Activated CD4-positive, alpha-beta memory T cell treated with anti-CD3 and anti-CD28 coated beads, Interleukin-2, amount 10 ng/mL, durations not matched to agents 7 days and 5 days (primary cell): ENCODE measurements around the gene NCKIPSD. TPM values are rescaled to one million over a fixed set of nuclear protein-coding genes. Genes with fewer than 3 reads are reported as not detected.

Experiments used
- CTCF ChIA-PET: fragments of 350-600 bp; sonication (Branson Sonifier 250); formaldehyde crosslinking; loops from one replicate; lab custom pipeline; 2021; ENCODE audit warnings: antibody characterized with exemption, inconsistent platforms; lab: Charles Lee
- POLR2A ChIA-PET: fragments of 350-600 bp; sonication (Branson Sonifier 250); formaldehyde crosslinking; loops from one replicate; lab custom pipeline; 2021; ENCODE audit warnings: antibody characterized with exemption; lab: Charles Lee
- DNase-seq: peaks from one replicate; pipeline ENCODE4 v3.0.0-alpha.2; 2020
- H3K27ac Mint-ChIP-seq: one replicate; pipeline ENCODE4 v1.8.0; 2021; ENCODE audit warnings: mild to moderate bottlenecking, mixed read lengths
- H3K27me3 Mint-ChIP-seq: one replicate; pipeline ENCODE4 v1.8.0; 2021; ENCODE audit warnings: mixed read lengths
- H3K36me3 Mint-ChIP-seq: one replicate; pipeline ENCODE4 v1.8.0; 2021; ENCODE audit warnings: low read depth, mixed read lengths
- H3K4me1 Mint-ChIP-seq: one replicate; pipeline ENCODE4 v1.8.0; 2021; ENCODE audit warnings: mixed read lengths
- H3K4me3 Mint-ChIP-seq: one replicate; pipeline ENCODE4 v1.8.0; 2021; ENCODE audit warnings: mild to moderate bottlenecking, mixed read lengths
- H3K9me3 Mint-ChIP-seq: one replicate; pipeline ENCODE4 v1.8.0; 2021; ENCODE audit warnings: mixed read lengths
- total RNA-seq, 2 experiments: library from RNA; stranded (reverse); gene quantifications; one replicate each; pipeline ENCODE4 v1.2.3, GENCODE V29; 2021

The NCKIPSD gene
- total RNA-seq, 2 experiments from 2014 or later: 33.4 to 37.2 TPM

GRCh38 chr3:48623851-48624547 lies 61.7 kb downstream of the NCKIPSD start:
- Mint-ChIP-seq H3K27ac (peak overlapping the region; percentile 45), H3K36me3 (peaks cover 37% of the 10 kb centered on the region), H3K4me1 (peaks cover 11% of the 10 kb centered on the region), H3K4me3 (no peak overlapping the region), H3K27me3 (no peaks in the 10 kb centered on the region), H3K9me3 (no peaks in the 10 kb centered on the region)
- no peak for DNase-seq
- ChIA-PET POLR2A (interaction anchor here (0.9 to 2.4 kb wide), 4 partner anchors 9 to 11 kb away, joined by 3 to 13 read pairs (median 4); partner anchors contain the start of gene SLC26A6), CTCF (interaction anchor here (0.5 to 1.2 kb wide), 5 partner anchors 10 to 223 kb away, joined by 3 to 4 read pairs (median 3); partner anchors contain the start of genes SLC26A6 and UQCRC1)

Other genes starting within 250 kb of the NCKIPSD start
- 10 to 100 TPM; 14.9 to 17.5 TPM for gene CCDC51, start 245.8 kb downstream of the NCKIPSD start, total RNA-seq
- 100 to 1,000 TPM; 240 to 241 TPM for gene TMA7, start 245.7 kb downstream of the NCKIPSD start, total RNA-seq
- 10 to 100 TPM; 13.4 to 15.2 TPM for gene ATRIP, start 239.2 kb downstream of the NCKIPSD start, total RNA-seq
- gene SHISA5, start 181.7 kb downstream of the NCKIPSD start, total RNA-seq: 100 to 1,000 TPM; 336 to 337 TPM
- 10 to 100 TPM; 33.3 to 34.4 TPM for gene PFKFB4, start 129.1 kb downstream of the NCKIPSD start, total RNA-seq
- gene UCN2, start 122.1 kb downstream of the NCKIPSD start, total RNA-seq: not detected
- gene COL7A1, start 90.6 kb downstream of the NCKIPSD start, total RNA-seq: 1 to 10 TPM in 1 of 2 experiments, under 1 TPM in 1; 0.40 to 1.4 TPM
- 100 to 1,000 TPM; 167 to 170 TPM for gene UQCRC1, start 76.3 kb downstream of the NCKIPSD start, total RNA-seq
- not detected for gene TMEM89, start 64.1 kb downstream of the NCKIPSD start, total RNA-seq
- 10 to 100 TPM; 55.4 to 56.0 TPM for gene SLC26A6, start 50.5 kb downstream of the NCKIPSD start, total RNA-seq
- gene CELSR3, start 23.0 kb downstream of the NCKIPSD start, total RNA-seq: 1 to 10 TPM; 7.2 to 8.0 TPM
- 10 to 100 TPM; 52.7 to 57.8 TPM for gene IP6K2, start 31.3 kb upstream of the NCKIPSD start, total RNA-seq
- 10 to 100 TPM; 28.3 to 29.7 TPM for gene PRKAR2A, start 162.0 kb upstream of the NCKIPSD start, total RNA-seq
- gene SLC25A20, start 213.0 kb upstream of the NCKIPSD start, total RNA-seq: 10 to 100 TPM; 25.6 to 29.5 TPM
- gene ARIH2, start 232.9 kb upstream of the NCKIPSD start, total RNA-seq: 100 to 1,000 TPM; 100 TPM